HG03060 (cell line): ENCODE data around the gene PLEKHF1.
"Not testable (repeated sequence)": the region's sequence is repeated elsewhere in the genome, so short reads cannot be mapped to it uniquely, and the experiment has no call there.

Source experiments
- ATAC-seq: cut with Tn5 transposase; IDR thresholded peaks from one replicate; pipeline ENCODE4 v1.9.1; 2021; ENCODE audit warnings: low read depth, moderate number of reproducible peaks; ENCODE audit not compliant: unreplicated experiment

PLEKHF1 gene

DNA sequence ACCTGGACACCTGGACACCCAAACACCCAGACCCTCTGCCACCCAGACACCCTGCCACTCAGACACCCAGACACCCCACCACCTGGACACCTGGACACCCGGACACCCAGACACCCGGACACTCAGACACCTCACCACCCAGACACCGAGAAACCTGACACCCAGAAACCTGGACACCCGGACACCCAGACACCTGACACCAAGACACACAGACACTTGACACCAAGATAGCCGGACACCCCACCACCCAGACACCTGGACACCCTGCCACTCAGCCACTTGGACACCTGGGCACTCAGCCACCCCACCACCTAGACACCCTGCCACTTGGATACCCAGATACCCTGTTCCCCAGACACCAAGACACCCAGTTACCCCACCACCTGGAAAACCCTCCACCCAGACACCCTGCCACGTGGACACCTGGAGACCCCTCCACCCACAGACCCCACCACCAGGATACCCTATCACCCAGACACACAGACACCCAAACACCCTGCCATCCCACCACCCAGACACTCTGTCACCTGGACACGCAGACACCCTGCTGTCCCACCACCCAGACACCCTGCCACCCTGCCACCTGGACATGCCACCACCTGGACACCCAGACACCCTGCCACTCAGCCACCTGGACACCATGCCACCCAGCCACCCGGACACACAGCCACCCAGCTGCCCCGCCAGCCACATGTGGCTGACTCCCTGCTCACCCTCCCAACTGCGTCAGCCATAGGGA, 32.4 kb downstream of the PLEKHF1 start:
- no peak for ATAC-seq

DNA sequence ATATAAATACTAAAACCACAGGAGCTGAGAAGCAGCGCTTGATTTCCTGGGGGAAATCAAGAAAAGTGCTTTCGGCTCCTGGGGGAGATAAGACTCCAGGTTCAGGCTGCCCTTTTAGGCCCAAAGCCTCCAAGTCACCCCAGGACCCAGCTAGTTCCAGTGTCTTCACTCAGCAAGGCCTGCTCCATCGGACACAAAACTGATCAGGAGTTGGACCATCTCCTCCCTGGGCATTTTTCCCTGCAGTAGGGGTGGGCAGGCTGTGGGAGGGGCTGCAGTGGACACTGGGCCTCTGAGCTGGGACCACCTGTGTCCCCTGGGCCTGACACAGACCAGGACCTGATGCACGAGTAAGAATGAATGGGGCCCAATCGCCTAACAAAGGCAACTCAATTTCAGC, 34.6 kb downstream of the PLEKHF1 start:
- no peak for ATAC-seq

DNA sequence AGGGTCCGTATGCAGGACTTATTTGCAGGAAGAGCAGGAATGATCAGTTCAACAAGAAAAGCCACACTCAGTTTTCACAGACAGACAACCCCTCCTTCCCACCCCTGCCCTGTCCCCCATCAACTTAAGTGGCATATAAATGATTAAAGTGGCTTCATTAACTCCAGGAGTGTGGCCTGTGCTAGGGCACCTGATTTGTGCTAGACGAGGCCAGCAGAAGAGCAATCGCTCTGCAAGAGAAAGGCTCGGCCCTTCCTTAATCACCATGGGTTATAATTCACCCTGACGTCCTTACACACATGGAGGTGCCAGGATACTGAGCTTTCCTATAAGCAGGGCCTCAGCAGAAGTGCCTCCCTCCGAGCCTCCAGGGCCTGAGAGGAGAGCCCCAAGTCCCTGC, 35.2 kb downstream of the PLEKHF1 start:
- no peak for ATAC-seq

GRCh38 chr19:29702161-29702962, 37.1 kb downstream of the PLEKHF1 start:
- no peak for ATAC-seq

DNA sequence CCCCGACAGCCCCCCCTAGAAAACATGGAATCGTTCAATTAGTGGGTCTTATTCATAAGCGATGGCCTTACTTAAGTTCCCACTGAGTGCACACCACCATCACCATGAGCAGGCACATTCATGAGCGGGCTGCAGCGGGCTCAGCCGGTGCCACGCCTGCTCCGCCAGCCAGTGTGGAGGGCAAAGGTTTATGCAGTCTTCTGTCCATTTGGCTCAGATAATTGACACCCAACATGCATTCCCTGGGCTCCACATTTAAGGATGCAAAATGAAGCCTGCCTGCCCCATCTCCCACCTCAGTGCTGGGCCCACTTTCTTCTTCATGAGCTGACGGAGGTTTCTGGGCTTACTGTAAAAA, 37.7 kb downstream of the PLEKHF1 start:
- ATAC-seq = no peak

GRCh38 chr19:29704562-29705558, 39.6 kb downstream of the PLEKHF1 start:
- peak; percentile 65 for ATAC-seq

- no peak for ATAC-seq
Observed at GRCh38 chr19:29705706-29706105, 40.4 kb downstream of the PLEKHF1 start.

DNA sequence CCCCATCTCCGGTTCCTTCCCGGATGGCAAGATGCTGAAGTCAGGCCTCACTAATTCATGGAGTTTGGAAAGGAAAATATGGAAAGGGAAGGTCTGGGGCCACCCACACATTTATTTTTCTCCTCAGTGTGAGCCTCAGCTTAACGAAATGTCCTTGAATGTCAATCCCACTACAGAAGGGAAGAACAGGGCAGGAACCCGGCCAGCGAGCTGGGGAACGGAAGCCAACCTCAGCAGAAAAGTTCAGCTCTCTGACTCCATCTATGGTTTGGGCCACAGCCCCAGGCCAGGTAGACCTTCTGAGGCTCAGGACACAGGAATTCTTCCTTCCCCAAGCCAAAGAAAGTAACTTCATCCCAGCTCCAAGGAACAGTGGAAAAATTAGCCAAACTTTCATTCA, 41.4 kb downstream of the PLEKHF1 start:
- no peak for ATAC-seq

GRCh38 chr19:29708554-29709439, 43.5 kb downstream of the PLEKHF1 start:
- no peak for ATAC-seq

DNA sequence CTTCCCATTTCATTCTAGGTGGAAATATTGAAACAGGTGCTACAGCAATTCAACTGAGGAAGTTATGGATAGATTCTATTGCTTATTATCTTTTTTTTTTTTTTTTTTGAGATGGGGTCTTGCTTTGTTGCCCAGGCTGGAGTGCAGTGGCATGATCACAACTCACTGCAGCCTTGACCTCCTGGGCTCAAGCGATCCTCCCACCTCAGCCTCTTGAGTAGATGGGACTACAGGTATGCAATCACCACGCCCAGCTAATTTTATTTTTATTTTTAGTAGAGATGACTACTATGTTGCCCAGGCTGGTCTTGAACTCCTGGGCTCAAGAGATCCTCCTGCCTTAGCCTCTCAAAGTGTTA, 44.2 kb downstream of the PLEKHF1 start:
- not testable (repeated sequence) for ATAC-seq

- ATAC-seq = no peak
Observed at GRCh38 chr19:29711584-29712132, 46.4 kb downstream of the PLEKHF1 start.

DNA sequence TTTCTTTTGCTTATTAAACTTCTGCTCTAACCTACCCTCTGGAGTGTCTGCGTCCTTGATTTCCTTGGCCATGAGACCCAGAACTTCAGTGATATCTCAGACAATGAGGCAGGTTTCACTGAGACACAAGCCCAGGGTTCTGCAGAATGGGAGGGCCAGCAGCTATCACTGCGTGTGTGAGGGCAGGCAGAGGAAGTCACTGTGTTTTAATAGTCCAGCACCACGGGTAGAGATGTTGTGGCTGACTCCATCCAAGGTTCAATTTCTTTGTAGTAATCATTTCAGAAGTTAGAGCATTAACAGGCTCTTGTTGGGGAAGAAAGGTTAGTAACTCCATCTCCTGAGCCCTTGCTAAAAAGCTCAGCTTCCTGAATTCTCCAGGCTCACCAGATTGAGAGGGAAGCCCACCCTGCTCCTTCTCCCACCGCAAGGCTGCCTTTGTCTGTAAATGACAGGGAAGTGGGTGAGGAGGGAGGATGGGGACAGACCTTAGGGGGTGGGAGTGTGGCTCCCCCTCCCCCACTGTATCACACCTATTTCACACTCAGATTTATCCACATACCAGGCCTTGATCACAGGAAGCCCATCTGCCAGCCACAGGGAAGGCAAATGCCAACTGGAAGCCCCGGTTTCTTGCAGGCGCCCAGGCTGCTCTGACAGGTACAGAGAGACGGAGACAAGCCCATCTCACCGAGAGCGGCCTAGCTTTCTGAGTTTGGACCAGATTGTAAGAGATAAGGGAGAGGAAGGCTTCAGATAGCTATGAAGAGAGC, 47.7 kb downstream of the PLEKHF1 start:
- ATAC-seq = no peak

GRCh38 chr19:29714371-29714952, 49.2 kb downstream of the PLEKHF1 start:
- no peak for ATAC-seq

DNA sequence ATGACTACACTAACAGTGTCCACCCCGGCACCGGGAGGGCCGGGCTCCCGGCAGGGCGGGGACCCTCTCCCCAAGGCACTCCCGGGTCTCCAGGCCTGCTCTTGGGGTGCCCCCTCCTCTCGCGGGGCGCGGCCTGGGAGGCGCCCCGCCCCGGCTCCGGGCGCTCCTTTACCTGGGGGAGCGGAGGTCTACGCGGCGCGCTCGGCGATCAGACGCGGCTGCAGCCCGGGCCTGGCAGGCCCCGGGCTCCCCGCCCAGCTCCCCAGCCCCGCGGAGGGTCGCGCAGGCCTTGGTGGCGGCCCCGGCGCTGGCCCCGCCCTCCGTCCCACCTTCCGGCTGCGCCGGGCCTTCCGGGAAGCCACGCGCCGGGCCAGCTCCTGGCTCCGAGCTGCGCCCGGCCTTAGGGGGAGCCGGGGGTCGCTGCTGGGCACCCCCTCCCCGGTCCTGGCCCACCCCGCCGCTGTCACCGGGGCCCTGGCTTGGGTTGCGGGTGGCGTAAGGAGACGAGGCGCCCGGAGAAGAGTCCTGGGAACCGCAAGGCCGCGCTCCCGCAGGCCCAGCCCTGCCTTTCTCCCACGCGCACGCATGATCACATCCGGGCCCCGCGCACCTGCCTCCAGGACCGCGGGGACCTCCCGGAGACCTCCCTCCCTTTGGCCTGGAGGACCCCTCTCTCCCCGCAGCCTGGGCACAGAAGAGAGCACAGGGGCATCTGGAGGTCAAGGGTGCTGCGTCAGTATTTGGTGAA, 49.9 kb downstream of the PLEKHF1 start, which contains the start of gene C19orf12:
C19orf12 (minus strand) TSS at position 309 of the 748 bp plus-strand sequence. CDS start 6,848 bp downstream, outside the sequence.
- ATAC-seq = no peak

- no peak for ATAC-seq
Observed at GRCh38 chr19:29715701-29716581, 50.7 kb downstream of the PLEKHF1 start.

DNA sequence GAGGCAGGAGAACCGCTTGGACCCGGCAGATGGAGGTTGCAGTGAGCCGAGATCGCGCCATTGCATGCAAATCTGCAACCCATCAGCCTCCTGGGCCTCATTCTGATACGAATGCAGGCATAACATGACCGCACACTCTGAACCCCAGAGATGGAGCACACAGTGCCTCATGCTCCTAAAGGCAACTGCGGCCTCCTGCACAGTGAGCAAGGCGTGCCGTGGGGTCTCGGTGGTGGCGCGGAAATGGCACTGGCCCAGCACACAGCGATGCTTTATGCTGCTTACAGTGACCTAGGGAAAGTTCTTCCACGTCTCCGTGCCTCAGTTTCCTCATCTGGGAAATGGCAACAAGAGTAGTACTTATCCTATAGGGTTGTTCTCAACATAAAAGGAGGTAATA, 51.8 kb downstream of the PLEKHF1 start:
- ATAC-seq = no peak
